Stimulated activated CD4-positive, alpha-beta T cell treated with anti-CD3 and anti-CD28 coated beads, Interleukin-2, amount 100 ng/mL, for 24 hours (primary cell): ENCODE measurements around the gene STX16.
A peak's percentile ranks its signal among the peaks of the same experiment; 100 is the strongest.

Experiments
- DNase-seq, 2 donors: peaks; one replicate each; pipeline ENCODE4 v3.0.0-alpha.2; 2020

STX16 gene

DNA sequence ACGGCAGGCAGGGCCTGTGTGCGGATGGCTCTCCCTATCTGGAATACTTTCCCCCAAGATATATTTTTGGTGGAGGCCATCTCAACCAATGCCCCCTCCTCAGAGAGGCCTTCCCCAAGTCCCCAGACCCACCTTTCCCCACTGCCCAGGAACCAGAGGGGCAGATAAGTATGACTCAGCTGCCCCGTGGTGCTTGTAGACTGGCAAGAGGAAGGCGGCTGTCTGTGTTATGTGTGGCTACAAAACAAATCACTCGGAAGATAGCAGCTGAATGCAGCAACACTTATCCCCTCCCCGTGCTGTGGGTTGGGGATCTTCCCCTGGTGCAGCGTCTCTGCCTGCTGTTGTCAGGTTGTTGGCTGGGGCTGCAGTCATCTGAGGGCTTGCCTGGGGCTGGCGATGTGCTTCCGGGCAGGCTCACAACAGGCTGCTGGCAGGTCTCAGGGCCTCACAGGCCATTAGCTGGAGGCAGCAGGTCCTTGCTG, 48.6 kb downstream of the STX16 start:
- no peak for DNase-seq

- no peak for DNase-seq
These were observed 49.2 kb downstream of the STX16 start for GRCh38 chr20:58700121-58700821.

DNA sequence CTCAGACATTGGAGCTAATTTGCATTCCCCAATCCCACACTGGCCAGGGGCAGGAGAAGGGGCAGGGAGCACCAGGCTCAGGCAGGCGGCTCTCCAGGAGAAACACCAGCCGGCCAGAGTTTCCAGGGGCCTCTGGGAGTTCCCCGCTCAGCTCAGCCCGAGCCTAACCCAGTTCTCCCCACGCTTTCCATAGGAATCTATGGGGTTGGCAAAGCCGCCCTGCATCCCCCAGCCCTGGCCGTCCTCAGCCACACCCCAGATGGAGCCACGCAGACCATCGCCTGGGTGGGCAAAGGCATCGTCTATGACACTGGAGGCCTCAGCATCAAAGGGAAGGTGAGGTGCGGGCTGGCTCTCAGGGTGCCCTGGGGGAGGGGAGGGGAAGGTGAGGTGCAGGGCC, 49.7 kb downstream of the STX16 start:
- DNase-seq, result peak in 1 of 2 donors; percentile 1

DNA sequence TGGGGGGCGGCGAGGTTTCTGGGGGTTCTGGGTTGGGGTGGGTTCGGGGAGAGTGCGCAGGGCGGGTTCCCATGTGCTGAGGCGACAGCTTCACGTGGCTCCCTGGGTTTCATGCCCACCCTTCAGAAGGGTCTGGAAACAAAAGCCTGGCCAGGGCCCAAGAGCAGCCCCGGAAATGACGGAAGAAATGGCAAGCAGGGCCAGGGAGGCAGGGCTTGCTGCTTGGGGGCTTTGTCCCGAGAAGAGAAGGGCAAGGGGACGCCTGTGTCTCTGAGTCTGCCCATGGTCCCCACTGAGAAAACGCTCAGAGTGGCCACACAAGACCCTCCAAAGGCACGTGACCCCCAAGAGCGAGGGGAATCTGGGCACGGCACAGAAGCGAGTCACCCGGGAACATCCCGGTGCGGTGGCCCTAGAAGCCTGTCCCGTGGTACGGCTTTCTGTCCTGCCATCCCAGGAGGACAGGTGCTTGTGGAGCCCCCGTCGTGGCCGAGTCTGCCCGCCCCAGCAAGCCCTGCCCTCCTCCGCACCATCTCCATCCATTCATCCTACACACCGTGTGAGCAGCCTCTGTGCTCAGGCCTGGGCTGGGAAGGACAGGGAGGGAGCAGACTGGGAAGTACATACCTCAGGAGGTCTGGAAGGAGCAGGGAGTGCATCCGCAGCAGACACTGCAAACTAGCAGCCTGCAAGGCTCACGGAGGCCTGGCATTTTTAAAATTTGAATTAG, 50.5 kb downstream of the STX16 start:
- DNase-seq, result no peak

DNA sequence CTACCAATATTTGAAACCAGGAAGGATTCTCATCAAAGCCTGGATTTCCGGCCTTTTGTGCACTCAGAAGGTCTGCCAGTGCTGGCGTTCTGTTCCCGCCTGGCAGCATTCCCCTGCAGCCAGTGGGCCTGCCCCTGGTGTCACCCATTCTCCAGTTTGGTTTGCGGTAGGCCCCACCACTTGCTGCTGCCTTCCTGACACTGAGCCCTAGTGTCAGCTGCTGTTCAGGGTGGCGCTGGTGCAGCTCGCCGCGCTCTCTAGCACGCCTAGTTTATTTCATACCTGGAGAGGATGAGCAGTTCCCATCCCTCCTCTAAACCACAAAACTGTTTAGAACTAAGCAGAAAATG, 51.1 kb downstream of the STX16 start:
- DNase-seq, result no peak

- no peak for DNase-seq
These were observed 52.0 kb downstream of the STX16 start for GRCh38 chr20:58702859-58703648.

GRCh38 chr20:58703765-58704371, 52.8 kb downstream of the STX16 start:
- no peak for DNase-seq

GRCh38 chr20:58705208-58705926, 54.3 kb downstream of the STX16 start:
- no peak for DNase-seq

DNA sequence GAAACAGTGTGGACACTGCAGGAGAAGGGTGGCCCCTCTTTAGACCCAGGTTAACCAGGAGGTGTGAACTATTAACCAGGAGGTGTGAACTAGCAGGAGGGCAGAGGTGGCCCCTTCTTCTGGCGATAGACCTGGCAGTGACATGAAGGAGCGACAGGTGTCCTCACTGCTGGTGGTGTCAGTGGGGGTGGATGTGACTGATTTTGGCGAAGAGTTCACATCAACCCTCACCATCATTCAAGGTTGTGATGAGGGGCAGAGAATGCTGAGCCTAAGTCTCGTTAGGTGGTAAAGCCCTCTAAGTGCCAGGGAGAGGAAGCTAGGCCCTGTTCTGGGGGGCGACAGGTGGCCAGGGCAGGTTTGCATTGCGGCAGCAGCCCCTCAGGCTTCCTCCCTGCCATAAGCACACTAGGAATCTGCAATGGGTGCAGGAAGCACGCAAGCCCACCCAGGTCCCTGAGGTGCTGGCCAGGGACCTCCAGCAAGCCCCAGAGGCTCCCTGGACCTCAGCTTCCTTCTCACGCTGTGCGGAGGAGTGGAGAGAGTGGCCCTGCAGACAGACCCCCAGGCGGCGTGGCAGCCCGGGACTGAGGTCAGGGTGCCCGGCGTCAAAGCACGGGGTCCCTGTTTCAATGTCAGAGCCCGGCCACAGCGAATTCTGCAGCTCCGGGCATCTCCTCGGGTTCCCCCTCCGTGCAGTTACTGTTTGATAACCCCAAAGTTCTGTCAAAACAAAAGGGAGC, 55.2 kb downstream of the STX16 start:
- no peak for DNase-seq

DNA sequence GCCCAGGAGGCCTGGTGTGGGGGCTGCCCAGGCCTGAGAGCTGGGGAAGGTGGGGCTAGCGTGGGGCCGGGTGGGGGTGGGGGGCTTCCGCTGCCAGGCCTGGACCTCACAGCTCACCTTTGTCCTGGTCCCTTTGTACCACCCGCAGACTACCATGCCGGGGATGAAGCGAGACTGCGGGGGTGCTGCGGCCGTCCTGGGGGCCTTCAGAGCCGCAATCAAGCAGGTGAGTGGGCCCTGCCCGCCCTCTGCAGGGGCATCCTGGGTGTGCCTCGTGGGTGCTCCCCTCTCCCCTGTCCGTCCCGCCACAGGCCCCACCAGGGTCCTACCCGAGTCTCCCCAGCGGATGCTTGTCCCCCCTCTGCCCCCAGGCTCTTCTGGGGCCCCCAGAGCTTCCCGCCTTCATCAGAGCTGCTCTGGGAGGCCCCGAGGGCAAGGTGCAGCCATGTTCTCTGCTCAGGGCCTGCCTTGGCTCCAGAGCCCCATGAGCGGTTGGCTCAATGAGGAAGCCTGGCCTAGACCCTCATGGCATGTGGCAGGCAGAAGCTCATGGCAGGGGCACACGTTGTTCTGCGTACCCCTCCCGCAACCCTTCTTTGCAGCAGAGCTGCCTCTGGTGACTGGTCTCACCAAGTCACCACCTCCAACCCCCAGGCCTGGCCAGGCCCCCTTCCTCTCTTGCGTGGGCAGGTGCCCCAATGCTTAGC, 56.0 kb downstream of the STX16 start:
- DNase-seq, result no peak

DNA sequence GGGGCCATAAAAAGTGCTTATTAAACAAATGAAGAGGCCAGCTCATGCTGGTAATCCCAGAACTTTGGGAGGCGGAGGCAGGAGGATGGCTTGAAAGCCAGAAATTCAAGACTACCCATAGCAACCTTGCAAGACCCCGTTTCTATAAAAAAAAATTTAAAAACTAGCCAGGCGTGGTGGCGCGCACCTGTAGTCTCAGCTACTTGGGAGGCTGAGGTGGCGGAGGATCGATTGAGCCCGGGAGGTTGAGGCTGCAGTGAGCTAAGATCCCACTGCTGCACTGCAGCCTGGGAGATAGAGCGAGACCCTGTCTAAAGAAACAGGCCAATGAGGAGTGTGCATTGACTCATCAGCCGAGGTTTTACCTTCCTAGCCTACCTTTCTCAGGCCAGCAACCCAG, 56.7 kb downstream of the STX16 start:
- no peak for DNase-seq

DNA sequence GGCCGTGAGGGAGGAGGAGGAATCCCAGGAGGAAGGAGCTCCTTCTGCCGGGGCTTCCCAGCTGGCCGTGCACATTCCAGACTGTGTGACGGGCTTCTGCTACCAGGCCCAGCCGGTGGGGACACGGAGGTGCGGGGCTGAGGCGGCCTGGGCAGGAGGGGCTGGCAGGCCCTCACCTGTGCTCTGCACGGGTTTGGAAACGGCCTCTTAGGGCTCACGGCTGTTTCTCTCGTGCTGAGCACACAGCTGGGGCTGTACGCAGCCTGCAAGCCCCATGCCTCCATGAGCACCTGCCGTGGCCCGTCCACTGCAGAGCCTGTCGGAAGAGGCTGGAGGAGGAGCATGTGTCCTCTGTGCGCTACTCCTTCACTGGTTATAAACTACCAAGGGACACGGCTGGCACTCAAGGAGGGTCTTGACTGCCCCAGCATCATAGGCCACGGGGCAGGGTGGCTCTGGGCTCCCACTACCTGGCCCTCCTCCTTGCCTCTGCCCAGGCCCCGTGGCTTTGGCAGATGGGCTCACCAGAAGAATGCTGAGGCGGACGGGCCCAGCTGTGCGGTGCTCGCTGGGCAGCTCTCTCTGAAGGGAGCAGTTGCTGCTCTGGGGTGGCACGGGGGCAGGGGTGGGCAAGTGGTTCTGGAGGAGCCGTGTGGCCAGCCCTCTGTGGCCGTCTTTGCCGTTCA, 57.3 kb downstream of the STX16 start:
- no peak for DNase-seq

GRCh38 chr20:58709013-58709702, 58.1 kb downstream of the STX16 start:
- no peak for DNase-seq

- DNase-seq, result no peak
These were observed 58.6 kb downstream of the STX16 start for GRCh38 chr20:58709703-58710039.

- DNase-seq, result no peak
These were observed 59.6 kb downstream of the STX16 start for GRCh38 chr20:58710481-58711265.

- DNase-seq, result no peak
These were observed 60.4 kb downstream of the STX16 start for GRCh38 chr20:58711266-58712051.

- DNase-seq, result no peak
These were observed 61.2 kb downstream of the STX16 start for GRCh38 chr20:58712151-58712791.
